Measurements from ENCODE around the gene ZNF587. TPM values are rescaled to one million over a fixed set of nuclear protein-coding genes. Genes with fewer than 3 reads are reported as not detected.
A peak's percentile ranks its signal among the peaks of the same experiment; 100 is the strongest.
"Not testable (repeated sequence)": the region's sequence is repeated elsewhere in the genome, so short reads cannot be mapped to it uniquely, and the experiment has no call there.

Gene ZNF587
- total and polyA plus RNA-seq, 10 of the 15 experiments (the other 5 are each of a cell fraction or from before 2014, with no cell fraction given), result 1.9 to 27.8 (median 13.5) TPM

GRCh38 chr19:57812975-57813820 lies 36.5 kb upstream of the ZNF587 start:
- H3K27me3 ChIP-seq (replicated peaks in 1 of 2; ENCODE audit: control insufficient read depth in 2 of 2, insufficient read depth in 2 of 2, low read length in 1 of 2); SMC1A ChIA-PET (ENCODE audit: uncharacterized antibody, unreplicated experiment); H4K20me1 ChIP-seq (ENCODE audit: control insufficient read depth, insufficient read depth); H3K4me1 ChIP-seq (ENCODE audit: control insufficient read depth, insufficient read depth, low read length); BruUV-seq (replicated peaks); FAIRE-seq; DNase-seq (ENCODE audit: low read depth, low spot score); H3K9me3 ChIP-seq (replicated peaks; ENCODE audit: control insufficient read depth, insufficient read depth, low read length); RAD21 ChIA-PET (ENCODE audit: unreplicated experiment); ATAC-seq; H2AFZ ChIP-seq (ENCODE audit: control insufficient read depth, low read depth, low read length); intact Hi-C loops (cut with micrococcal nuclease; ENCODE audit: unreplicated experiment); H3K36me3 ChIP-seq (ENCODE audit: control insufficient read depth in 2 of 2, insufficient read depth in 2 of 2, low read length in 1 of 2): not testable (repeated sequence)
- peak overlapping the region; percentile 66 for H3K27ac ChIP-seq (ENCODE audit: control insufficient read depth, insufficient read depth)
- POLR2A ChIA-PET, result interaction anchor here (0.5 to 1.2 kb wide), 3 partner anchors 9 to 762 kb away, joined by 3 to 7 read pairs (median 4); partner anchors contain the start of gene ZNF586
- H3K4me2 ChIP-seq (ENCODE audit: control insufficient read depth, insufficient read depth), result peak overlapping the region; percentile 98
- CTCF ChIA-PET, result interaction anchor here (0.6 kb wide), 1 partner anchor 9 kb away, joined by 3 read pairs; no protein-coding TSS in a partner anchor
- 0 out of 2 replicates have a peak, but pooled peaks have one; percentile 20 for TF ChIP-seq MLLT1 (IDR thresholded peaks at IDR 0.05)
- H3K9ac ChIP-seq (ENCODE audit: control insufficient read depth, insufficient read depth, low read length), result peak overlapping the region; percentile 35; the same call in 1 of the 2 replicates
- 82% methylated on average over 10 of the region's 13 CpGs for WGBS (ENCODE audit: insufficient coverage, insufficient replicate concordance, low lambda C conversion rate, missing lambda C conversion rate)
- H3K4me3 ChIP-seq, result peak overlapping the region; percentile 93; the same call in 1 of the 2 replicates
- peaks cover 17% of the 10 kb centered on the region for H3K79me2 ChIP-seq (ENCODE audit: control insufficient read depth, insufficient read depth, low read length)
- in situ Hi-C loops (cut with MboI), result loop anchor here (25.0 kb wide), 1 partner anchor 1676 kb away; the partner anchor contains the start of gene ZNF444

DNA sequence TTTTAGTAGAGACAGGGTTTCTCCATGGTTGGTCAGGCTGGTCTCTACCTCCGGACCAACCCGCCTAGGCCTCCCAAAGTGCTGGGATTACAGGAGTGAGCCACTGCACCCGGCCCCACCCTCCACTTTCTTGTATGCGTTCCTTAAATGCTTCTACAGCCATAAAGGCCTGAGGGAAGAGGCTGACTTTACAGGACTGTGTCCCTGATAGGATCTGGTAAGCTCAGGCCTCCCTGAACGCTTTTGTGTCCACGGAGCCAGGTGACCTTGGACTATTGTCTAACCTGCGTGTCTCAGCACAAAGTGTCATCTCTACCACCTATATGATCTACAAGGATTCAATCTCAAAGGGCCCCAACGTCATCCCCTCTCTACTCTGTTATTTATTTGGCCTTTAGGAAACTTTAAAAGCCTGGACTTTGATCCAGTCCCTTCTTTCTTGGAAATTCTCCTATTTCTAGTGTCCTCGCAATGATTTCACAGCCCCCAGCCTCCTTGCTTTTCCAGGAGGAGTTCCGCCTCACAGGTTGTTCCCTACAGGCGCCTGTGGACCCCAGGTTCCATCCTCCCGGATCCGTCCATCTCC lies 35.6 kb upstream of the ZNF587 start:
- in situ Hi-C loops (cut with MboI) (loop anchor here (25.0 kb wide), 1 partner anchor 1677 kb away; the partner anchor contains the start of gene ZNF444), intact Hi-C loops (cut with micrococcal nuclease; ENCODE audit: unreplicated experiment) (no loop called here)
- peak overlapping the region; percentile 82 for H3K27ac ChIP-seq (ENCODE audit: control insufficient read depth, insufficient read depth)
- peak overlapping the region; percentile 93 for H3K4me3 ChIP-seq
- peak overlapping the region; percentile 98 for H3K4me2 ChIP-seq (ENCODE audit: control insufficient read depth, insufficient read depth)
- SMC1A ChIA-PET (ENCODE audit: uncharacterized antibody, unreplicated experiment), result no interaction called here
- DNase-seq (ENCODE audit: low read depth, low spot score), result no peak
- peak overlapping the region; percentile 88 for H2AFZ ChIP-seq (ENCODE audit: control insufficient read depth, low read depth, low read length)
- no peak for ATAC-seq
- H4K20me1 ChIP-seq (ENCODE audit: control insufficient read depth, insufficient read depth), result no peaks in the 10 kb centered on the region
- H3K4me1 ChIP-seq (ENCODE audit: control insufficient read depth, insufficient read depth, low read length), result peaks cover 8% of the 10 kb centered on the region
- RAD21 ChIA-PET (ENCODE audit: unreplicated experiment), result no interaction called here
- no peaks in the 10 kb centered on the region for H3K9me3 ChIP-seq (replicated peaks; ENCODE audit: control insufficient read depth, insufficient read depth, low read length)
- POLR2A ChIA-PET, result interaction anchor here (1.2 kb wide), 1 partner anchor 10 kb away, joined by 4 read pairs; no protein-coding TSS in a partner anchor
- CTCF ChIA-PET, result interaction anchor here (0.6 to 0.9 kb wide), 2 partner anchors 10 to 12 kb away, joined by 3 read pairs; no protein-coding TSS in a partner anchor
- 29% methylated on average over 13 of the region's 13 CpGs for WGBS (ENCODE audit: insufficient coverage, insufficient replicate concordance, low lambda C conversion rate, missing lambda C conversion rate)
- peak overlapping the region; percentile 92 for H3K9ac ChIP-seq (ENCODE audit: control insufficient read depth, insufficient read depth, low read length)
- FAIRE-seq, result no peak
- peaks cover 17% of the 10 kb centered on the region for H3K79me2 ChIP-seq (ENCODE audit: control insufficient read depth, insufficient read depth, low read length)
- TSS peak; percentile 80 for BruUV-seq (replicated peaks)
- no peaks in the 10 kb centered on the region for H3K27me3 ChIP-seq (replicated peaks in 1 of 2; ENCODE audit: control insufficient read depth in 2 of 2, insufficient read depth in 2 of 2, low read length in 1 of 2)
- peaks cover 0 to 3% of the 10 kb centered on the region in 2 experiments; a peak in 2 of 4 replicates for H3K36me3 ChIP-seq (ENCODE audit: control insufficient read depth in 2 of 2, insufficient read depth in 2 of 2, low read length in 1 of 2)
- TF ChIP-seq, protein P1, sequence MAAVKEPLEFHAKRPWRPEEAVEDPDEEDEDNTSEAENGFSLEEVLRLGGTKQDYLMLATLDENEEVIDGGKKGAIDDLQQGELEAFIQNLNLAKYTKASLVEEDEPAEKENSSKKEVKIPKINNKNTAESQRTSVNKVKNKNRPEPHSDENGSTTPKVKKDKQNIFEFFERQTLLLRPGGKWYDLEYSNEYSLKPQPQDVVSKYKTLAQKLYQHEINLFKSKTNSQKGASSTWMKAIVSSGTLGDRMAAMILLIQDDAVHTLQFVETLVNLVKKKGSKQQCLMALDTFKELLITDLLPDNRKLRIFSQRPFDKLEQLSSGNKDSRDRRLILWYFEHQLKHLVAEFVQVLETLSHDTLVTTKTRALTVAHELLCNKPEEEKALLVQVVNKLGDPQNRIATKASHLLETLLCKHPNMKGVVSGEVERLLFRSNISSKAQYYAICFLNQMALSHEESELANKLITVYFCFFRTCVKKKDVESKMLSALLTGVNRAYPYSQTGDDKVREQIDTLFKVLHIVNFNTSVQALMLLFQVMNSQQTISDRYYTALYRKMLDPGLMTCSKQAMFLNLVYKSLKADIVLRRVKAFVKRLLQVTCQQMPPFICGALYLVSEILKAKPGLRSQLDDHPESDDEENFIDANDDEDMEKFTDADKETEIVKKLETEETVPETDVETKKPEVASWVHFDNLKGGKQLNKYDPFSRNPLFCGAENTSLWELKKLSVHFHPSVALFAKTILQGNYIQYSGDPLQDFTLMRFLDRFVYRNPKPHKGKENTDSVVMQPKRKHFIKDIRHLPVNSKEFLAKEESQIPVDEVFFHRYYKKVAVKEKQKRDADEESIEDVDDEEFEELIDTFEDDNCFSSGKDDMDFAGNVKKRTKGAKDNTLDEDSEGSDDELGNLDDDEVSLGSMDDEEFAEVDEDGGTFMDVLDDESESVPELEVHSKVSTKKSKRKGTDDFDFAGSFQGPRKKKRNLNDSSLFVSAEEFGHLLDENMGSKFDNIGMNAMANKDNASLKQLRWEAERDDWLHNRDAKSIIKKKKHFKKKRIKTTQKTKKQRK (IDR thresholded peaks at IDR 0.05; ENCODE audit: low read depth, low read length), result no peak
- TF ChIP-seq POLR2A (IDR thresholded peaks at IDR 0.05; ENCODE audit: low read depth, low read length), result no peak
- TF ChIP-seq SPI1 (IDR thresholded peaks at IDR 0.05; ENCODE audit: borderline replicate concordance, insufficient read depth, low read depth, low read length), result no peak
- no peak for TF ChIP-seq EZH2 (IDR thresholded peaks at IDR 0.05; ENCODE audit: borderline replicate concordance, control insufficient read depth, low read depth, low read length)
- TF ChIP-seq, protein P2, sequence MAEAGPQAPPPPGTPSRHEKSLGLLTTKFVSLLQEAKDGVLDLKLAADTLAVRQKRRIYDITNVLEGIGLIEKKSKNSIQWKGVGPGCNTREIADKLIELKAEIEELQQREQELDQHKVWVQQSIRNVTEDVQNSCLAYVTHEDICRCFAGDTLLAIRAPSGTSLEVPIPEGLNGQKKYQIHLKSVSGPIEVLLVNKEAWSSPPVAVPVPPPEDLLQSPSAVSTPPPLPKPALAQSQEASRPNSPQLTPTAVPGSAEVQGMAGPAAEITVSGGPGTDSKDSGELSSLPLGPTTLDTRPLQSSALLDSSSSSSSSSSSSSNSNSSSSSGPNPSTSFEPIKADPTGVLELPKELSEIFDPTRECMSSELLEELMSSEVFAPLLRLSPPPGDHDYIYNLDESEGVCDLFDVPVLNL (IDR thresholded peaks at IDR 0.05; ENCODE audit: low read depth, low read length), result no peak
- no peak for TF ChIP-seq SREBF1 (IDR thresholded peaks at IDR 0.05; ENCODE audit: low read length)

All from GM12878 (cell line).